ENCODE results near the gene NKD2.

The NKD2 gene

DNA sequence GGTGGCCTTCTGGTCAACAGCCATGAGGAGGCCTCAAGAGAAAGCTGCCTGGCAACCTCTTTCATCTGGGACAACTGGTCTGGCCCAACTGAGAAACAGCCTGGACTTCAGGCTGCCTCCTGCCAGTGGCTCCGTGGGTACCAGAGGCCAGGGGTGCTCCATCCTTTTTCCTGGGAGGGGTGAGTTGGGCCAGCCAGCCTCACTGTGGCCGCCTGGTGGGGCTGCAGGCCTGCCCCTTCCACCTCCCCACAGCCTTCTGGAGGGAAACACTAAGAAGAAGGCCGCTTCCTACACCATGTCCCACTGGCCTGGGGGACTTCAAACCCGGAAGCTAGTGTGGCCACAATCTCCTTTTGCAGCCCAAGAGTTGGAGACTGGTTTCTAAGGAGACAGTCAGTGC, 13.8 kb upstream of the NKD2 start:
- TF ChIP-seq, protein P1, sequence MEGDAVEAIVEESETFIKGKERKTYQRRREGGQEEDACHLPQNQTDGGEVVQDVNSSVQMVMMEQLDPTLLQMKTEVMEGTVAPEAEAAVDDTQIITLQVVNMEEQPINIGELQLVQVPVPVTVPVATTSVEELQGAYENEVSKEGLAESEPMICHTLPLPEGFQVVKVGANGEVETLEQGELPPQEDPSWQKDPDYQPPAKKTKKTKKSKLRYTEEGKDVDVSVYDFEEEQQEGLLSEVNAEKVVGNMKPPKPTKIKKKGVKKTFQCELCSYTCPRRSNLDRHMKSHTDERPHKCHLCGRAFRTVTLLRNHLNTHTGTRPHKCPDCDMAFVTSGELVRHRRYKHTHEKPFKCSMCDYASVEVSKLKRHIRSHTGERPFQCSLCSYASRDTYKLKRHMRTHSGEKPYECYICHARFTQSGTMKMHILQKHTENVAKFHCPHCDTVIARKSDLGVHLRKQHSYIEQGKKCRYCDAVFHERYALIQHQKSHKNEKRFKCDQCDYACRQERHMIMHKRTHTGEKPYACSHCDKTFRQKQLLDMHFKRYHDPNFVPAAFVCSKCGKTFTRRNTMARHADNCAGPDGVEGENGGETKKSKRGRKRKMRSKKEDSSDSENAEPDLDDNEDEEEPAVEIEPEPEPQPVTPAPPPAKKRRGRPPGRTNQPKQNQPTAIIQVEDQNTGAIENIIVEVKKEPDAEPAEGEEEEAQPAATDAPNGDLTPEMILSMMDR (IDR thresholded peaks at IDR 0.05; ENCODE audit: low read depth, low read length, missing control alignments), result no peak
- no peak for DNase-seq
- Histone ChIP-seq H3K27me3 (replicated peaks) (peaks cover 7% of the 10 kb centered on the region), H3K36me3 (replicated peaks) (no peaks in the 10 kb centered on the region), H3K27ac (no peak overlapping the region), H3K4me3 (ENCODE audit: low read depth, low read length) (no peak overlapping the region)
- in situ Hi-C loops (cut with HindIII; ENCODE audit: low pct_ligation_motif_present, low sequenced_read_pairs), result no loop called here

DNA sequence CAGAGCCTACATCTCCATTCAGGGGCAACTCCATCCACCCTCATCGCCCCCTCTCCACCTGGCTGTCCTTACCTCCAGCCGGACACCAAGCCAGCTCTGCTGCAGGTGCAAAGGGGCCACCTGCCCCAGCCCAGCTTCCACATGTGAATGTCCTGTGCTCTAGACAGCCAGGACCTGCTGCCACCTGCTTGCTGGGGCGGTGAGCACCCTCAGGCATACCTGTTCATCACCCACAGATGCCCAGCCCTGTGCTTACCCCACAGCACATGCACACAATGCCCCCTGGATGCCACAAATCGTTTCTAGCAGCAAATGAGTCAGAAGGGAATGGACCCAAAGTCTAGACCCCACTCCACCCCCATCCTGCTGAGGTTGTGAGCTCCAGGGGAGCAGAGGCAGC, 13.3 kb upstream of the NKD2 start:
- in situ Hi-C loops (cut with HindIII; ENCODE audit: low pct_ligation_motif_present, low sequenced_read_pairs), result no loop called here
- TF ChIP-seq, protein P1 (IDR thresholded peaks at IDR 0.05; ENCODE audit: low read depth, low read length, missing control alignments), result no peak

DNA sequence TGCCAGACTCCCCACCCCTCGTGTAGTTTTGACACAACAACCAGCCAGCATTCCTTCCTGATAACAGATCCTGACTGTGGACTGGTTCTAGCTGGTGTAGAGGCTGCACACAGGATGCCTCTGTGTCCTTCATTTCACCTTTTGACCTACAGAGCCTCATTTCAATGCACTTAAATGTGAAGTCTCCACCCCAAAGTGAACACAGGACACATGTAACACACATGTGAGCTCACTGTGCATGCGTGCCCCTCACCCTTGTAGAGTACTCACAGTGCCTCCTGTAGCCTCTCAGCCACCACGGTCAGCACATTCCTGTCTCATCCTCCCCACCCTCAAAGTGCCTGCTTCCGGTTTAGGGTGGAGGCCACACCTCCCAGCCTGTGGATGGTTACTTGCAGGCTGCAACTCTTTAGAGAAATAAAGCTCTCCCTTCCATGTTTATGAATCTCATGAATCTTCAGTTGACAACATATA, 11.6 kb upstream of the NKD2 start:
- DNase-seq, result no peak
- Histone ChIP-seq H3K36me3 (replicated peaks) (no peaks in the 10 kb centered on the region), H3K27ac (no peak overlapping the region), H3K4me3 (ENCODE audit: low read depth, low read length) (no peak overlapping the region), H3K27me3 (replicated peaks) (peaks cover 13% of the 10 kb centered on the region)
- in situ Hi-C loops (cut with HindIII; ENCODE audit: low pct_ligation_motif_present, low sequenced_read_pairs), result no loop called here
- TF ChIP-seq, protein P1 (IDR thresholded peaks at IDR 0.05; ENCODE audit: low read depth, low read length, missing control alignments), result no peak

More for the DNA sequence above, 13.3 kb upstream of the NKD2 start:
- Histone ChIP-seq H3K27me3 (replicated peaks) (peaks cover 6% of the 10 kb centered on the region), H3K4me3 (ENCODE audit: low read depth, low read length) (no peak overlapping the region), H3K27ac (no peak overlapping the region), H3K36me3 (replicated peaks) (no peaks in the 10 kb centered on the region)
- DNase-seq, result no peak

DNA sequence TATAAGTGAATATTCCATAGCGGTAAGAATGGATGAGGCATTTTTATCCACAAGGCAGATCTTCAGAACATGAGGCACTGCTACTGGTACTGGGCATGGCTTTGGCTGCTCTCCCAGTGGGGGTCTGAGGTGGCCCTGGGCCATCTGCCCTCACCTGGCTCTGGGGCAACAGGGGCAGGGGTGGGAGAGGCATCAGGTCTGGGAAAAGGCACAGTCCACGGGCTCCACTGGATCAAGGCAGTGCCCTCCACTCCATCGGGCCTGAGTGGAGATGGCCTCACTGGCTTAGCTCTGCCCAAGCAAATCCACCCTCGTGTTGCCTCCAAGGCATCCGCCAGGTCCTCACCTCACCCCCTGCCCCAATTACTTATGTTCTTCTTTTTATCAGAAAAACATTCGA, 10.9 kb upstream of the NKD2 start:
- peaks cover 14% of the 10 kb centered on the region for H3K27me3 ChIP-seq (replicated peaks)
- no peak overlapping the region for H3K27ac ChIP-seq
- no peak for DNase-seq
- no peak overlapping the region for H3K4me3 ChIP-seq (ENCODE audit: low read depth, low read length)
- TF ChIP-seq, protein P1 (IDR thresholded peaks at IDR 0.05; ENCODE audit: low read depth, low read length, missing control alignments), result no peak
- no peaks in the 10 kb centered on the region for H3K36me3 ChIP-seq (replicated peaks)
- in situ Hi-C loops (cut with HindIII; ENCODE audit: low pct_ligation_motif_present, low sequenced_read_pairs), result no loop called here

DNA sequence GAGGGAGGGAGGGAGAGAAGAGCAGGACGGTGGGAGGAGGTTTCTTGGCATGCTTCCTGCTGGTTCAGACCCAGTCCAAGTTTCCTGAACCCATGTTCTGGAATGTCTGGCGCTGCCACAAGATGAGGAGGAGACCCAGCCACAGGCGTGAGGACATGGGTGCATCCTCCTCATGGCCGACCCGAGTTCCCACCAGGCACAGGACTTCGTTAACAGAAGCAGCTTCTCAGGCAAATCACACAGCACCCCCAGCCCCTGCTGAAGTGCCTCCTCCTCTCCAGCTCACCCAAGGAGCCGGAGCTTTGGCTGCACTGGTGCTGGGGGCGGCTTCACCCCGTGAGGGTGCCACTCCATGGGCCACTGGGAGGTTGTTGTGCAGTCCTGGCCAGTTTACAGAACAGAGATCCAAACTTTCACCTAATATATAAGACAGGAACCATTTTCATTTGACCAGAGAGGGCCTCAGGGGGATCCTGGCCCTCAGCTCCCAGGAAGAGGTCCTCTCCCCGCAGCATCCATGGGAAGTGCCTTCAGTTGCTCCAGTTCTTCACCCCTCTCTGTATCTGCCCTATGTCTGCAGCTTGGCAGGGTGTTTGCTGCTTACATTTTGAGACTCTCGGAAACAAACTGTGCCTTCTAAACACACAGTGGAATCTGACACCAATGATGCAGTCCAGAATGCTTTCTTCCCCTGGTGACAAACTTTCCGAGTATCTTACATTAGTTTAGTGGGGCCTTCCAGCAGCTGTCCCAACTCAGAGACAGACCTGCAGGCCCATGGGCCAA, 10.2 kb upstream of the NKD2 start:
- in situ Hi-C loops (cut with HindIII; ENCODE audit: low pct_ligation_motif_present, low sequenced_read_pairs), result no loop called here
- Histone ChIP-seq H3K36me3 (replicated peaks) (no peaks in the 10 kb centered on the region), H3K4me3 (ENCODE audit: low read depth, low read length) (no peak overlapping the region), H3K27me3 (replicated peaks) (peaks cover 20% of the 10 kb centered on the region), H3K27ac (no peak overlapping the region)
- TF ChIP-seq, protein P1 (IDR thresholded peaks at IDR 0.05; ENCODE audit: low read depth, low read length, missing control alignments), result no peak
- no peak for DNase-seq
